HG02970 (cell line): Measurements from ENCODE around the gene ADGRL1.
A peak's percentile ranks its signal among the peaks of the same experiment; 100 is the strongest.
"Not testable (repeated sequence)": the region's sequence is repeated elsewhere in the genome, so short reads cannot be mapped to it uniquely, and the experiment has no call there.

Source experiments
- ATAC-seq: cut with Tn5 transposase; IDR thresholded peaks from one replicate; pipeline ENCODE4 v1.9.1; 2021; ENCODE audit warnings: mild to moderate bottlenecking, moderate library complexity, moderate number of reproducible peaks; ENCODE audit not compliant: unreplicated experiment, low FRiP score

Gene ADGRL1

GRCh38 chr19:14146169-14146568, 59.8 kb downstream of the ADGRL1 start:
- ATAC-seq: not testable (repeated sequence)

GRCh38 chr19:14145381-14145780, 60.6 kb downstream of the ADGRL1 start:
- ATAC-seq: no peak

GRCh38 chr19:14142262-14143190, 63.4 kb downstream of the ADGRL1 start:
- no peak for ATAC-seq

GRCh38 chr19:14141041-14141440, 64.9 kb downstream of the ADGRL1 start:
- ATAC-seq: no peak

- no peak for ATAC-seq
Measured at GRCh38 chr19:14139944-14140343, 66.0 kb downstream of the ADGRL1 start.

GRCh38 chr19:14138576-14139265, 67.2 kb downstream of the ADGRL1 start:
- ATAC-seq: no peak

GRCh38 chr19:14136509-14137281, 69.3 kb downstream of the ADGRL1 start, which contains the start of gene ASF1B:
Gene ASF1B (minus strand): TSS chr19:14136589. CDS start chr19:14136456, 133 bp downstream.
- ATAC-seq: peak; percentile 87

- ATAC-seq: no peak
Measured at GRCh38 chr19:14135985-14136508, 69.9 kb downstream of the ADGRL1 start.

GRCh38 chr19:14135355-14135754, 70.6 kb downstream of the ADGRL1 start:
- no peak for ATAC-seq

- ATAC-seq: no peak
Measured at GRCh38 chr19:14127929-14128509, 78.0 kb downstream of the ADGRL1 start.

- no peak for ATAC-seq
Measured at GRCh38 chr19:14127176-14127575, 78.8 kb downstream of the ADGRL1 start.

GRCh38 chr19:14122924-14123323, 83.0 kb downstream of the ADGRL1 start:
- no peak for ATAC-seq

GRCh38 chr19:14120497-14120780, 85.5 kb downstream of the ADGRL1 start:
- ATAC-seq: no peak

GRCh38 chr19:14119644-14120496, 86.1 kb downstream of the ADGRL1 start:
- no peak for ATAC-seq

GRCh38 chr19:14119146-14119545, 86.8 kb downstream of the ADGRL1 start:
- no peak for ATAC-seq

GRCh38 chr19:14118165-14119051, 87.6 kb downstream of the ADGRL1 start:
- no peak for ATAC-seq

GRCh38 chr19:14117668-14118164, 88.3 kb downstream of the ADGRL1 start, which contains the start of gene PRKACA:
Gene PRKACA (minus strand): TSS chr19:14117762. CDS start chr19:14117547, 215 bp downstream.
- peak; percentile 95 for ATAC-seq

- ATAC-seq: no peak
Measured at GRCh38 chr19:14116918-14117578, 88.9 kb downstream of the ADGRL1 start.
